CD4-positive, alpha-beta T cell (primary cell): ENCODE data around the gene GPR17. TPM values are rescaled to one million over a fixed set of nuclear protein-coding genes. Genes with fewer than 3 reads are reported as not detected.

ENCODE experiments used
- ATAC-seq: fragments of 200-7000 bp; cut with Tn5 transposase; one replicate; pipeline ENCODE4 v1.10.0; 2022; ENCODE audit warnings: mild to moderate bottlenecking; ENCODE audit not compliant: poor library complexity
- CTCF ChIA-PET: fragments of 350-600 bp; sonication (Branson Sonifier 250); formaldehyde crosslinking; loops from one replicate; lab custom pipeline; 2021; ENCODE audit warnings: antibody characterized with exemption, inconsistent platforms; lab: Charles Lee
- POLR2A ChIA-PET: fragments of 350-600 bp; sonication (Branson Sonifier 250); formaldehyde crosslinking; loops from one replicate; lab custom pipeline; 2021; ENCODE audit warnings: antibody characterized with exemption, inconsistent platforms; lab: Charles Lee
- DNase-seq, 14 experiments: peaks; one replicate each; pipeline ENCODE4 v3.0.0-alpha.2; 2013 to 2020; ENCODE audit warnings: mixed read lengths in 2 of 14
- H3K27ac ChIP-seq, 2 donors: one replicate each; pipeline versions ENCODE4 v1.5.1 to v1.7.0; 2013; ENCODE audit warnings: low read length in 2 of 2, low read depth in 1 of 2, mild to moderate bottlenecking in 1 of 2
- H3K27me3 ChIP-seq, 2 experiments: 1 replicate in 1 of 2; 2 replicates in 1 of 2; pipeline versions ENCODE4 v1.6.1 to v1.7.0; 2013; ENCODE audit warnings: low read length in 2 of 2, control low read depth in 1 of 2, mild to moderate bottlenecking in 1 of 2, moderate library complexity in 1 of 2; ENCODE audit not compliant: insufficient read depth in 2 of 2, control insufficient read depth in 1 of 2
- H3K36me3 ChIP-seq: one replicate; pipeline ENCODE4 v1.6.1; 2013; ENCODE audit warnings: low read length, control low read depth; ENCODE audit not compliant: insufficient read depth
- H3K4me1 ChIP-seq: one replicate; pipeline ENCODE4 v1.6.1; 2013; ENCODE audit warnings: low read length, control low read depth; ENCODE audit not compliant: insufficient read depth
- H3K4me3 ChIP-seq: one replicate; pipeline ENCODE4 v1.5.1; 2013; ENCODE audit warnings: mild to moderate bottlenecking, low read length, moderate library complexity
- H3K9me3 ChIP-seq, 2 experiments: 1 replicate in 1 of 2; 2 replicates in 1 of 2; pipeline versions ENCODE4 v1.6.1 to v1.7.0; 2013; ENCODE audit warnings: low read length in 2 of 2, mild to moderate bottlenecking in 2 of 2, control low read depth in 1 of 2, moderate library complexity in 1 of 2; ENCODE audit not compliant: control insufficient read depth in 1 of 2, insufficient read depth in 1 of 2
- H3K27ac Mint-ChIP-seq: one replicate; pipeline ENCODE4 v1.8.0; 2020; ENCODE audit warnings: mixed read lengths
- H3K27me3 Mint-ChIP-seq: one replicate; pipeline ENCODE4 v1.8.0; 2021; ENCODE audit warnings: mixed read lengths
- H3K36me3 Mint-ChIP-seq: one replicate; pipeline ENCODE4 v1.8.0; 2021; ENCODE audit warnings: low read depth, mixed read lengths
- H3K4me1 Mint-ChIP-seq: one replicate; pipeline ENCODE4 v1.8.0; 2021; ENCODE audit warnings: low read depth, mixed read lengths
- H3K4me3 Mint-ChIP-seq: one replicate; pipeline ENCODE4 v1.8.0; 2020; ENCODE audit warnings: mild to moderate bottlenecking, mixed read lengths
- H3K9me3 Mint-ChIP-seq: one replicate; pipeline ENCODE4 v1.8.0; 2020; ENCODE audit warnings: mixed read lengths
- CTCF ChIP-seq: fragments of 200-600 bp; IDR thresholded peaks from one replicate; pipeline ENCODE4 v1.8.0; 2022; ENCODE audit warnings: antibody characterized with exemption, mild to moderate bottlenecking
- intact Hi-C, 2 experiments: fragments of 100-400 bp; cut with DNase I in 1 of 2; cut with micrococcal nuclease in 1 of 2; formaldehyde crosslinking; loops; one replicate each; pipeline versions ENCODE4 v1.15.1 to v1.9.0; 2023 to 2025; cut with DNase I, micrococcal nuclease
- total RNA-seq, 174 experiments: library from RNA in 2 of 174; stranded (reverse) in 2 of 174; gene quantifications; one replicate each; pipeline ENCODE4 v1.2.3 and lab custom pipeline; 2021 to 2026

Gene GPR17
- total RNA-seq, 2 experiments from 2014 or later = not detected

GRCh38 chr2:127651381-127651809 is 5.4 kb downstream of the GPR17 start:
- H3K36me3 Mint-ChIP-seq = no peaks in the 10 kb centered on the region
- Histone ChIP-seq H3K4me3 (no peak overlapping the region), H3K36me3 (no peaks in the 10 kb centered on the region), H3K27ac (no peak overlapping the region), H3K27me3 (no peaks in the 10 kb centered on the region), H3K4me1 (peaks cover 17% of the 10 kb centered on the region), H3K9me3 (no peaks in the 10 kb centered on the region)
- TF ChIP-seq CTCF = no peak
- no peak overlapping the region for H3K4me3 Mint-ChIP-seq
- ChIA-PET CTCF (interaction anchor here (5.0 kb wide), 1 partner anchor 60 kb away, joined by 78 read pairs; no protein-coding TSS in a partner anchor), POLR2A (no interaction called here)
- intact Hi-C loops = no loop called here
- no peaks in the 10 kb centered on the region for H3K9me3 Mint-ChIP-seq
- no peak for DNase-seq
- no peak overlapping the region for H3K27ac Mint-ChIP-seq
- no peak for ATAC-seq
- peaks cover 30% of the 10 kb centered on the region for H3K4me1 Mint-ChIP-seq
- H3K27me3 Mint-ChIP-seq = no peaks in the 10 kb centered on the region

GRCh38 chr2:127651971-127652550 is 6.1 kb downstream of the GPR17 start:
- ChIA-PET CTCF (interaction anchor here (2.4 kb wide), 1 partner anchor 60 kb away, joined by 9 read pairs; no protein-coding TSS in a partner anchor), POLR2A (no interaction called here)
- H3K27me3 Mint-ChIP-seq = no peaks in the 10 kb centered on the region
- no peak overlapping the region for H3K27ac ChIP-seq
- H3K4me3 Mint-ChIP-seq = no peak overlapping the region
- no peaks in the 10 kb centered on the region for H3K27me3 ChIP-seq
- intact Hi-C loops = no loop called here
- peaks cover 25% of the 10 kb centered on the region for H3K4me1 Mint-ChIP-seq
- H3K9me3 Mint-ChIP-seq = no peaks in the 10 kb centered on the region
- no peaks in the 10 kb centered on the region for H3K36me3 ChIP-seq
- no peak overlapping the region for H3K27ac Mint-ChIP-seq
- H3K4me3 ChIP-seq = no peak overlapping the region
- DNase-seq = no peak
- ATAC-seq = no peak
- H3K36me3 Mint-ChIP-seq = no peaks in the 10 kb centered on the region
- no peaks in the 10 kb centered on the region for H3K9me3 ChIP-seq
- H3K4me1 ChIP-seq = peaks cover 11% of the 10 kb centered on the region
- no peak for TF ChIP-seq CTCF

GRCh38 chr2:127652786-127653357 is 6.9 kb downstream of the GPR17 start:
- ChIA-PET CTCF (interaction anchor here (2.4 kb wide), 1 partner anchor 61 kb away, joined by 9 read pairs; no protein-coding TSS in a partner anchor), POLR2A (no interaction called here)
- Mint-ChIP-seq H3K27ac (no peak overlapping the region), H3K9me3 (no peaks in the 10 kb centered on the region), H3K27me3 (no peaks in the 10 kb centered on the region), H3K4me3 (no peak overlapping the region), H3K36me3 (no peaks in the 10 kb centered on the region), H3K4me1 (peaks cover 21% of the 10 kb centered on the region)
- H3K36me3 ChIP-seq = no peaks in the 10 kb centered on the region
- ATAC-seq (no peak), DNase-seq (no peak)
- peaks cover 11% of the 10 kb centered on the region for H3K4me1 ChIP-seq
- H3K27ac ChIP-seq = no peak overlapping the region
- H3K27me3 ChIP-seq = no peaks in the 10 kb centered on the region
- intact Hi-C loops = no loop called here
- no peak for TF ChIP-seq CTCF
- no peaks in the 10 kb centered on the region for H3K9me3 ChIP-seq
- H3K4me3 ChIP-seq = no peak overlapping the region
